ENCODE data around the gene OR10J1.

DNA sequence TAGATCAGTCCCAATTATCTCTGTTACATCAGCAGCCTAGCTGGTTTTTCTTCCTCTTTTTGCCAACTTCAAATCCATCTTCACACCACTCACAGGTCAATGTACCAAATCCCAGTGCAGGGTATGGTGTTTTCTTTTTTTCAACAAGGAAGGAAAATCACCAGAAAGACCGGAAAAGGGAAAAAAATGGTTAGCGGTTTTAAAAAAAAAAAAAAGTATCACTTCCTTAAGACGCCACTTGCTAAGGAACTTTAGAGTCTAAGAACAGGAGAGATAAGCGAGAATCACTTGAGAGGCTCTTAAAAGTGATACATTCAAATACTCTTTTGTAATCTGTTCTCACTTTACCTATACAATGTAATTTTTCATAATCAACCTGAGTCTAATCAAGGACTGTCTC lies 3.1 kb upstream of the OR10J1 start:
- TF ChIP-seq GATA3 (IDR thresholded peaks at IDR 0.05; ENCODE audit: low read depth, low read length): no peak
- no peak for TF ChIP-seq GATA2 (IDR thresholded peaks at IDR 0.05; ENCODE audit: low read depth, low read length)
